Uterus (tissue), 4 donors: ENCODE measurements around the gene GNAL. TPM values are rescaled to one million over a fixed set of nuclear protein-coding genes. Genes with fewer than 3 reads are reported as not detected.
"Not testable (repeated sequence)": the region's sequence is repeated elsewhere in the genome, so short reads cannot be mapped to it uniquely, and the experiment has no call there.

Experiments used
- DNase-seq, 2 donors: peaks; one replicate each; pipeline ENCODE4 v3.0.0-alpha.2; 2019 to 2020
- H3K27ac ChIP-seq, 2 donors: fragments of 200-600 bp; sonication (generic); 1 replicate in 1 of 2; 2 replicates in 1 of 2; pipeline ENCODE4 v1.5.1; 2016 to 2018
- H3K27me3 ChIP-seq, 2 donors: fragments of 200-600 bp; sonication (generic); one replicate each; pipeline ENCODE4 v1.5.1; 2018 to 2019; ENCODE audit warnings: control low read depth in 1 of 2
- H3K36me3 ChIP-seq, 2 donors: fragments of 200-600 bp; sonication (generic); one replicate each; pipeline ENCODE4 v1.5.1; 2019; ENCODE audit warnings: control low read depth in 1 of 2
- H3K4me1 ChIP-seq, 2 donors: fragments of 200-600 bp; sonication (generic); one replicate each; pipeline ENCODE4 v1.5.1; 2018 to 2019; ENCODE audit warnings: control low read depth in 1 of 2
- H3K4me3 ChIP-seq, 2 donors: fragments of 200-600 bp; sonication (generic); 1 replicate in 1 of 2; 2 replicates in 1 of 2; pipeline ENCODE4 v1.5.1; 2018 to 2019; ENCODE audit warnings: mild to moderate bottlenecking in 1 of 2
- H3K9me3 ChIP-seq, 2 donors: fragments of 200-600 bp; sonication (generic); one replicate each; pipeline ENCODE4 v1.5.1; 2019; ENCODE audit warnings: control low read depth in 1 of 2
- POLR2A ChIP-seq, 2 donors: fragments of 450-650 bp; IDR thresholded peaks; one replicate each; pipeline ENCODE4 v1.6.1; 2016; ENCODE audit warnings: antibody characterized with exemption in 2 of 2, mild to moderate bottlenecking in 1 of 2, moderate library complexity in 1 of 2
- intact Hi-C: fragments of 100-400 bp; cut with DNase I; formaldehyde crosslinking; loops from one replicate; pipeline ENCODE4 v1.15.1; 2023; ENCODE audit warnings: low total_unique reads
- total RNA-seq, 4 donors: library from RNA; depleted of rRNA in 3 of 4; stranded (reverse); fragments of >200 nt in 3 of 4; gene quantifications; one replicate each; pipeline versions ENCODE4 v1.1.0 to v1.2.4, GENCODE V29; 2014 to 2023
- TF ChIP-seq, protein P1 (sequence below), 4 experiments: fragments of 200-600 bp in 2 of 4; fragments of 450-650 bp in 2 of 4; sonication (generic) in 2 of 4; IDR thresholded peaks; one replicate each; pipeline ENCODE4 v1.5.1; 2016 to 2019; ENCODE audit warnings: antibody characterized with exemption in 4 of 4, mild to moderate bottlenecking in 2 of 4, moderate library complexity in 1 of 4
- donor health status: DM: yes; HTN: yes; CAD: no.

GNAL gene
- total RNA-seq, 4 donors from 2014 or later = 4.6 to 20.2 (median 13.8) TPM

DNA sequence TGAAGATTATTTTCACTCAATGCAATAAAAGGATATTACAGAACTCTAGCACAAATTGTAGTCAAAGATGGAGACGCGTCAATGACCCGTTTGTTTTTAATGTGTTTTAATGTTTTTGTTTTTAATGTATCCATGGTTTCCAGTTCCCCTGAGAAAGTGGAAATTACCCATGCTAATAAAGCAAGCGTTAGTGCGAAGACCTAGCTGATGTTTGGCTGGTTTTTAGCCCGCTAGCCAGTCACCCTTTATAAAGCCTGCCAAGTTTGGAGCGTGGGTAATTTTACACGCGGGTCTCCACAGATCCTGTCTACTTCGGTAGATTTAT is 161.7 kb downstream of the GNAL start:
- intact Hi-C loops = no loop called here
- Histone ChIP-seq H3K36me3 (no peaks in the 10 kb centered on the region), H3K4me3 (peak overlapping the region; percentile 90 to 99), H3K9me3 (no peaks in the 10 kb centered on the region), H3K4me1 (no peaks in the 10 kb centered on the region), H3K27me3 (no peaks in the 10 kb centered on the region), H3K27ac (peak overlapping the region; percentile 88 to 90)
- TF ChIP-seq POLR2A (IDR thresholded peaks at IDR 0.05) = no peak
- TF ChIP-seq, protein P1, sequence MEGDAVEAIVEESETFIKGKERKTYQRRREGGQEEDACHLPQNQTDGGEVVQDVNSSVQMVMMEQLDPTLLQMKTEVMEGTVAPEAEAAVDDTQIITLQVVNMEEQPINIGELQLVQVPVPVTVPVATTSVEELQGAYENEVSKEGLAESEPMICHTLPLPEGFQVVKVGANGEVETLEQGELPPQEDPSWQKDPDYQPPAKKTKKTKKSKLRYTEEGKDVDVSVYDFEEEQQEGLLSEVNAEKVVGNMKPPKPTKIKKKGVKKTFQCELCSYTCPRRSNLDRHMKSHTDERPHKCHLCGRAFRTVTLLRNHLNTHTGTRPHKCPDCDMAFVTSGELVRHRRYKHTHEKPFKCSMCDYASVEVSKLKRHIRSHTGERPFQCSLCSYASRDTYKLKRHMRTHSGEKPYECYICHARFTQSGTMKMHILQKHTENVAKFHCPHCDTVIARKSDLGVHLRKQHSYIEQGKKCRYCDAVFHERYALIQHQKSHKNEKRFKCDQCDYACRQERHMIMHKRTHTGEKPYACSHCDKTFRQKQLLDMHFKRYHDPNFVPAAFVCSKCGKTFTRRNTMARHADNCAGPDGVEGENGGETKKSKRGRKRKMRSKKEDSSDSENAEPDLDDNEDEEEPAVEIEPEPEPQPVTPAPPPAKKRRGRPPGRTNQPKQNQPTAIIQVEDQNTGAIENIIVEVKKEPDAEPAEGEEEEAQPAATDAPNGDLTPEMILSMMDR (IDR thresholded peaks at IDR 0.05) = no peak
- no peak for DNase-seq

DNA sequence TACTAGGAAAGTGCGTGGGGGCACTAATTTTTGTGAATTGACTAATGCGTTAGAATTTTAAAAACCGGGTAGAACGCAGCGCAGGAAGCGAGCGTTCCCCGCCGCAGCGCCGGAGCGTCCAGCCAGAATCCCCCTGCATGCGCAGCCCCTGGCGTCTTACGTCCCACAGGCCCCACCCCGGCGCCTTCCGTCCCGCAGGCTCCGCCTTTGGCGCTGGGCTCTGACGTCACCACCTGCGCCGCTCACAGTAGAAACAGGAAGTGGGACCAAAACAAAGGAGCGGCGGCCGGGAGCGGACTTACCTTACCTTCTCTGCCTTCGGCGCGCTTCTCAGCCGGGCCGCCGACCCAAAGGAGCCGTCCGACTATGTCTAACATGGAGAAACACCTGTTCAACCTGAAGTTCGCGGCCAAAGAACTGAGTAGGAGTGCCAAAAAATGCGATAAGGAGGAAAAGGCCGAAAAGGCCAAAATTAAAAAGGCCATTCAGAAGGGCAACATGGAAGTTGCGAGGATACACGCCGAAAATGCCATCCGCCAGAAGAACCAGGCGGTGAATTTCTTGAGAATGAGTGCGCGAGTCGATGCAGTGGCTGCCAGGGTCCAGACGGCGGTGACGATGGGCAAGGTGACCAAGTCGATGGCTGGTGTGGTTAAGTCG is 162.2 kb downstream of the GNAL start, which contains the start of gene CHMP1B:
CHMP1B (plus strand) TSS at position 268 of the 660 bp plus-strand sequence; CDS start at position 367, 99 bp downstream.
- intact Hi-C loops = no loop called here
- peak; percentile 98 for DNase-seq
- H3K36me3 ChIP-seq = no peaks in the 10 kb centered on the region
- H3K9me3 ChIP-seq = no peaks in the 10 kb centered on the region
- H3K27ac ChIP-seq = peak within 1 kb of the TSS; percentile 88 to 90
- TF ChIP-seq, protein P1 (IDR thresholded peaks at IDR 0.05) = peak in 1 of 4 experiments; percentile 27
- TF ChIP-seq POLR2A (IDR thresholded peaks at IDR 0.05) = peak; percentile 95 to 96
- no peaks in the 10 kb centered on the region for H3K27me3 ChIP-seq
- H3K4me1 ChIP-seq = no peaks in the 10 kb centered on the region
- H3K4me3 ChIP-seq = peak within 1 kb of the TSS; percentile 90 to 99

DNA sequence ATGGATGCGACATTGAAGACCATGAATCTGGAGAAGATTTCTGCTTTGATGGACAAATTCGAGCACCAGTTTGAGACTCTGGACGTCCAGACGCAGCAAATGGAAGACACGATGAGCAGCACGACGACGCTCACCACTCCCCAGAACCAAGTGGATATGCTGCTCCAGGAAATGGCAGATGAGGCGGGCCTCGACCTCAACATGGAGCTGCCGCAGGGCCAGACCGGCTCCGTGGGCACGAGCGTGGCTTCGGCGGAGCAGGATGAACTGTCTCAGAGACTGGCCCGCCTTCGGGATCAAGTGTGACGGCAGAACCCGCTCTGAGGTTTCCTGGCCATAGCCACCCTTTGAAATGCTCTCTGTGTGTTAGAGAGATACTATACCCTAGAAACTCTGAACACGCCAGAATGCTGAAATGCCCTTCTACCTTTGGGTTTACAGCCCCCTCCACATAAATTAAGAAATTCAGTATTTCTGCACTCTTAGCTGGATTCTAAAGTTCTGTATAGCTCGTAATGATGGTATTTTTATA is 162.8 kb downstream of the GNAL start:
- Histone ChIP-seq H3K27me3 (no peaks in the 10 kb centered on the region), H3K4me1 (no peaks in the 10 kb centered on the region), H3K27ac (peak overlapping the region; percentile 88 to 90), H3K9me3 (no peaks in the 10 kb centered on the region), H3K36me3 (no peaks in the 10 kb centered on the region), H3K4me3 (peak overlapping the region; percentile 90 to 99)
- peak in 1 of 2 donors; percentile 19 for DNase-seq
- intact Hi-C loops = no loop called here
- TF ChIP-seq, protein P1 (IDR thresholded peaks at IDR 0.05) = no peak
- no peak for TF ChIP-seq POLR2A (IDR thresholded peaks at IDR 0.05)

DNA sequence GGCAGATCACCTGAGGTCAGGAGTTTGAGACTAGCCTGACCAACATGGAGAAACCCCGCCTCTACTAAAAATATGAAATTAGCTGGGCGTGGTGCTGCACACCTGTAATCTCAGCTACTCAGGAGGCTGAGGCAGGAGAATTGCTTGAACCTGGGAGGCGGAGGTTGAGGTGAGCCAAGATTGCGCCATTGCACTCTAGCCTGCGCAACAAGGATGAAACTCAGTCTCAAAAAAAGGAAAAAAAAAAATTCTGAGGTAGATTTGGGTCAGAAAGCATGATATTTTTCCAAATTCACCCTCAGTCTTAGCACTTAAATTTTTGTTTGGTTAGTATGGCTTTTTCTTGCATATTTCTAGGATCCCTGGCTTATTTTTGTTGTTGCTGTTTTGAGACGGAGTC is 165.5 kb downstream of the GNAL start:
- H3K4me1 ChIP-seq, DNase-seq, H3K36me3 ChIP-seq, H3K4me3 ChIP-seq, H3K9me3 ChIP-seq, H3K27me3 ChIP-seq, intact Hi-C loops, H3K27ac ChIP-seq: not testable (repeated sequence)

DNA sequence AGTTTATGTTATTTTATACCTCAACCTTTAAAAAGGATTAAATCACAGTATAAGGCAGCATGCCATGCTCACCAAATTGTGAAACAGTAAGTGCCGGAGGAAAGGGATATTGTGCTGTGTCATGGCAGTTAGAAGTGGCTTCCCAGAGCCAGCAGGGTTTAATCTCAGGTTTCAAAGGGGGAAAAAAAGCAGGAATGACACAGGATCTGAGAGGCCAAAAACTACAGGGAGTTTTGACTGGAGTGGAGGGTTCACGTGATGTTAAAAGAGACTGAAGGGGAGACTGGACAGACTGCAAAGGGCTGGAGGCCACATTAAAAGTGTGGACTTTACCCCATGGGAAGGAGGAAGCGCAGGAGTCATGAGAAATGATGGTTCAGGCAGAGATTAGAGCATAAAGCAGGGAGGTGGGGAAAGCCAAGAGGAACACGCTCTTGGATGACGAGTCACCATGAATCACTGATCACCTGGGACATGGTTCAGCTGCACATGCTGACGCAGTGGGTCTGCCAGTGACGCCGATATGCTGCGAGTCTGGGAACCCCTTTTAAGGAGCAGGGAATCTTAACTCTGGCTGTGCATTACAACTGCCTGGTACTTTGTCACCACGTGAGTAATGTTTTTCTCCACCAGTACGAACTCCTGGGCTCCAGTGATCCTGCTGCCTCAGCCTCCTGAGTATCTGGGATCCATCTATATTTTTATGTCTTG is 168.3 kb downstream of the GNAL start:
- Histone ChIP-seq H3K27ac (no peak overlapping the region), H3K4me1 (no peaks in the 10 kb centered on the region), H3K36me3 (no peaks in the 10 kb centered on the region), H3K27me3 (no peaks in the 10 kb centered on the region), H3K4me3 (no peak overlapping the region), H3K9me3 (no peaks in the 10 kb centered on the region)
- intact Hi-C loops = no loop called here
- TF ChIP-seq POLR2A (IDR thresholded peaks at IDR 0.05) = no peak
- TF ChIP-seq, protein P1 (IDR thresholded peaks at IDR 0.05) = no peak
- DNase-seq = peak; percentile 48
